ENCODE measurements around the gene GPR107.

GPR107 gene

GRCh38 chr9:130010151-130010988, 43.3 kb upstream of the GPR107 start:
- TF ChIP-seq ISL1 (CRISPR knock-in tag; IDR thresholded peaks at IDR 0.05) (no peak), PATZ1 (CRISPR knock-in tag; IDR thresholded peaks at IDR 0.05; ENCODE audit: borderline replicate concordance) (no peak), TOX (CRISPR knock-in tag; IDR thresholded peaks at IDR 0.05; ENCODE audit: borderline replicate concordance) (no peak), GLIS3 (CRISPR knock-in tag; IDR thresholded peaks at IDR 0.05) (no peak), ZNF70 (CRISPR knock-in tag; IDR thresholded peaks at IDR 0.05) (no peak), ESRRG (CRISPR knock-in tag; IDR thresholded peaks at IDR 0.05) (no peak), ZFP30 (CRISPR knock-in tag; IDR thresholded peaks at IDR 0.05) (no peak), ZNF8 (CRISPR knock-in tag; IDR thresholded peaks at IDR 0.05) (no peak), CREB5 (CRISPR knock-in tag; IDR thresholded peaks at IDR 0.05; ENCODE audit: low read depth) (no peak), BACH2 (CRISPR knock-in tag; IDR thresholded peaks at IDR 0.05; ENCODE audit: borderline replicate concordance) (no peak), PPARA (CRISPR knock-in tag; IDR thresholded peaks at IDR 0.05; ENCODE audit: borderline replicate concordance) (no peak), TCF4 (CRISPR knock-in tag; IDR thresholded peaks at IDR 0.05; ENCODE audit: borderline replicate concordance) (no peak)
- ATAC-seq, result no peak

GRCh38 chr9:130013326-130013725, 40.4 kb upstream of the GPR107 start:
- ATAC-seq, result no peak

GRCh38 chr9:130015353-130016019, 38.2 kb upstream of the GPR107 start:
- no peak for ATAC-seq
- TF ChIP-seq CREB5 (CRISPR knock-in tag; IDR thresholded peaks at IDR 0.05; ENCODE audit: low read depth), result no peak
- TF ChIP-seq ZFP30 (CRISPR knock-in tag; IDR thresholded peaks at IDR 0.05), result no peak
- no peak for TF ChIP-seq TSHZ2 (CRISPR knock-in tag; IDR thresholded peaks at IDR 0.05)
- TF ChIP-seq OSR1 (CRISPR knock-in tag; IDR thresholded peaks at IDR 0.05), result no peak
- no peak for TF ChIP-seq ZFP3 (CRISPR knock-in tag; IDR thresholded peaks at IDR 0.05)
- TF ChIP-seq ZNF8 (CRISPR knock-in tag; IDR thresholded peaks at IDR 0.05), result no peak
- TF ChIP-seq ZNF565 (CRISPR knock-in tag; conservative IDR thresholded peaks at IDR 0.05; ENCODE audit: low read depth), result no peak
- TF ChIP-seq TOX (CRISPR knock-in tag; IDR thresholded peaks at IDR 0.05; ENCODE audit: borderline replicate concordance), result no peak
- TF ChIP-seq CSDC2 (CRISPR knock-in tag; IDR thresholded peaks at IDR 0.05), result no peak
- no peak for TF ChIP-seq ZNF70 (CRISPR knock-in tag; IDR thresholded peaks at IDR 0.05)
- TF ChIP-seq PPARA (CRISPR knock-in tag; IDR thresholded peaks at IDR 0.05; ENCODE audit: borderline replicate concordance), result no peak
- TF ChIP-seq TCF4 (CRISPR knock-in tag; IDR thresholded peaks at IDR 0.05; ENCODE audit: borderline replicate concordance), result no peak
- no peak for TF ChIP-seq ESRRG (CRISPR knock-in tag; IDR thresholded peaks at IDR 0.05)
- no peak for TF ChIP-seq ARNTL (CRISPR knock-in tag; IDR thresholded peaks at IDR 0.05; ENCODE audit: borderline replicate concordance, low read depth)
- TF ChIP-seq ZC3H10 (CRISPR knock-in tag; IDR thresholded peaks at IDR 0.05), result no peak

More at GRCh38 chr9:130013326-130013725, 40.4 kb upstream of the GPR107 start:
- no peak for TF ChIP-seq ARNTL (CRISPR knock-in tag; IDR thresholded peaks at IDR 0.05; ENCODE audit: borderline replicate concordance, low read depth)
- no peak for TF ChIP-seq GLIS3 (CRISPR knock-in tag; IDR thresholded peaks at IDR 0.05)
- no peak for TF ChIP-seq POU6F1 (CRISPR knock-in tag; IDR thresholded peaks at IDR 0.05; ENCODE audit: borderline replicate concordance, low read depth)
- TF ChIP-seq TCF4 (CRISPR knock-in tag; IDR thresholded peaks at IDR 0.05; ENCODE audit: borderline replicate concordance), result no peak
- TF ChIP-seq PPARA (CRISPR knock-in tag; IDR thresholded peaks at IDR 0.05; ENCODE audit: borderline replicate concordance), result no peak
- no peak for TF ChIP-seq CSRNP3 (CRISPR knock-in tag; IDR thresholded peaks at IDR 0.05)
- no peak for TF ChIP-seq ESRRG (CRISPR knock-in tag; IDR thresholded peaks at IDR 0.05)
